Measurements from ENCODE around the gene S1PR5. TPM values are rescaled to one million over a fixed set of nuclear protein-coding genes. Genes with fewer than 3 reads are reported as not detected.

Gene S1PR5
- total RNA-seq, 1 experiment from 2014 or later = 4.4 TPM

- ChIA-PET POLR2A (no interaction called here), CTCF (no interaction called here), RAD21 (ENCODE audit: low non-redundant PET in 1 of 2, low total read pairs in 2 of 2, uncharacterized antibody in 2 of 2, unreplicated experiment in 2 of 2) (no interaction called here)
- intact Hi-C loops (cut with micrococcal nuclease) = no loop called here
- H3K4me2 ChIP-seq (ENCODE audit: low read length) = no peak overlapping the region
- H3K27ac ChIP-seq (ENCODE audit: low read depth, low read length) = no peak overlapping the region
- no peak overlapping the region for H2AFZ ChIP-seq (ENCODE audit: low read depth, low read length, poor library complexity, severe bottlenecking)
- no peak overlapping the region for H3K9ac ChIP-seq (ENCODE audit: low read length)
- no TSS peak for BruUV-seq (replicated peaks)
- H3K9me3 ChIP-seq (ENCODE audit: control insufficient read depth in 1 of 2, insufficient read depth in 1 of 2, low read depth in 1 of 2, low read length in 2 of 2) = no peaks in the 10 kb centered on the region
- no peak for ATAC-seq
- peaks cover 11 to 15% of the 10 kb centered on the region in 2 experiments for H3K36me3 ChIP-seq (ENCODE audit: control insufficient read depth in 1 of 2, insufficient read depth in 2 of 2, low read length in 2 of 2)
- H4K20me1 ChIP-seq (ENCODE audit: insufficient read depth) = no peaks in the 10 kb centered on the region
- TF ChIP-seq CBX3 (IDR thresholded peaks at IDR 0.05; ENCODE audit: low read depth) (no peak), FOSL1 (IDR thresholded peaks at IDR 0.05; ENCODE audit: low read depth) (no peak), SIN3A (IDR thresholded peaks at IDR 0.05; ENCODE audit: low read depth) (no peak), ZNF274 (IDR thresholded peaks at IDR 0.05; ENCODE audit: low read depth, low read length) (no peak), POLR2AphosphoS5 (IDR thresholded peaks at IDR 0.05; ENCODE audit: low read depth, low read length) (no peak), ZBTB33 (IDR thresholded peaks at IDR 0.05; ENCODE audit: extremely low read depth, insufficient replicate concordance, low read length) (no peak), CEBPB (IDR thresholded peaks at IDR 0.05; ENCODE audit: low read depth) (no peak), ZFX (IDR thresholded peaks at IDR 0.05) (no peak), POLR2A (IDR thresholded peaks at IDR 0.05; ENCODE audit: borderline replicate concordance, extremely low read depth, insufficient read depth, insufficient read length) (no peak), REST (IDR thresholded peaks at IDR 0.05; ENCODE audit: low read depth) (no peak), MAX (IDR thresholded peaks at IDR 0.05) (no peak), SRF (IDR thresholded peaks at IDR 0.05; ENCODE audit: low read depth) (no peak), RAD21 (IDR thresholded peaks at IDR 0.05; ENCODE audit: low read depth) (no peak), EZH2 (IDR thresholded peaks at IDR 0.05) (no peak), SP1 (IDR thresholded peaks at IDR 0.05; ENCODE audit: low read depth) (no peak), EGR1 (IDR thresholded peaks at IDR 0.05; ENCODE audit: low read depth) (no peak), ELF1 (IDR thresholded peaks at IDR 0.05; ENCODE audit: borderline replicate concordance, low read depth) (no peak), JUND (IDR thresholded peaks at IDR 0.05) (no peak), ATF3 (IDR thresholded peaks at IDR 0.05) (no peak)
- H3K4me3 ChIP-seq (replicated peaks in 1 of 2; ENCODE audit: low read depth in 1 of 2, low read length in 2 of 2) = no peak overlapping the region
- H3K27me3 ChIP-seq (ENCODE audit: insufficient read depth, low read length) = no peaks in the 10 kb centered on the region
- no peaks in the 10 kb centered on the region for H3K79me2 ChIP-seq (ENCODE audit: insufficient read depth, low read length)
- H3K9me2 ChIP-seq (ENCODE audit: insufficient read depth) = no peaks in the 10 kb centered on the region
- DNase-seq (ENCODE audit: low read depth, low spot score) = no peak
- peaks cover 7 to 13% of the 10 kb centered on the region in 2 experiments for H3K4me1 ChIP-seq (ENCODE audit: control insufficient read depth in 1 of 2, insufficient read depth in 2 of 2, low read length in 2 of 2)
These were observed 52.8 kb downstream of the S1PR5 start for GRCh38 chr19:10464456-10464855.

All from HCT116 (cell line).